Epithelial cell of esophagus (primary cell): ENCODE measurements around the gene GRK2.

Experiments
- DNase-seq: peaks from one replicate; pipeline ENCODE4 v3.0.0; 2010; ENCODE audit warnings: low read depth
- H3K4me3 ChIP-seq: 2 replicates; pipeline ENCODE4 v1.5.1; 2011; ENCODE audit warnings: mild to moderate bottlenecking, low read length, control low read depth
- CTCF ChIP-seq: IDR thresholded peaks from 2 replicates; pipeline ENCODE4 v1.5.1; 2011; ENCODE audit warnings: low read depth, mild to moderate bottlenecking, low read length, control low read depth, inconsistent platforms; ENCODE audit not compliant: insufficient read depth; ENCODE audit errors: missing control alignments

GRK2 gene

GRCh38 chr11:67320011-67320410, 53.7 kb downstream of the GRK2 start:
- no peak for DNase-seq
- H3K4me3 ChIP-seq: no peak overlapping the region

GRCh38 chr11:67320691-67321090, 54.4 kb downstream of the GRK2 start:
- no peak for DNase-seq
- H3K4me3 ChIP-seq: no peak overlapping the region
- no peak for TF ChIP-seq CTCF

More at GRCh38 chr11:67320011-67320410, 53.7 kb downstream of the GRK2 start:
- no peak for TF ChIP-seq CTCF

GRCh38 chr11:67321313-67321871, 55.1 kb downstream of the GRK2 start:
- no peak overlapping the region for H3K4me3 ChIP-seq
- no peak for TF ChIP-seq CTCF
- no peak for DNase-seq

- no peak overlapping the region for H3K4me3 ChIP-seq
- TF ChIP-seq CTCF: no peak
- DNase-seq: no peak
Observed at GRCh38 chr11:67322049-67322448, 55.8 kb downstream of the GRK2 start.

GRCh38 chr11:67323526-67323925, 57.3 kb downstream of the GRK2 start:
- DNase-seq: no peak
- no peak for TF ChIP-seq CTCF
- H3K4me3 ChIP-seq: no peak overlapping the region

GRCh38 chr11:67332081-67332691, 65.9 kb downstream of the GRK2 start:
- DNase-seq: peak; percentile 38
- TF ChIP-seq CTCF: no peak
- no peak overlapping the region for H3K4me3 ChIP-seq
